Activated T-cell treated with anti-CD3 and anti-CD28 coated beads, Interleukin-2, amount 50 U/mL, for 4 hours (primary cell): Measurements from ENCODE around the gene SLC25A27. TPM values are rescaled to one million over a fixed set of nuclear protein-coding genes. Genes with fewer than 3 reads are reported as not detected.
A peak's percentile ranks its signal among the peaks of the same experiment; 100 is the strongest.

Experiments used
- ATAC-seq, 2 donors: fragments of 200-7000 bp; cut with Tn5 transposase; one replicate each; pipeline ENCODE4 v1.10.0; 2021
- DNase-seq: peaks from one replicate; pipeline ENCODE4 v3.0.0-alpha.2; 2020
- H3K27me3 Mint-ChIP-seq: one replicate; pipeline ENCODE4 v1.8.0; 2021; ENCODE audit warnings: low read depth, mixed read lengths
- H3K36me3 Mint-ChIP-seq: one replicate; pipeline ENCODE4 v1.8.0; 2022; ENCODE audit warnings: mixed read lengths; ENCODE audit not compliant: insufficient read depth
- H3K4me1 Mint-ChIP-seq: one replicate; pipeline ENCODE4 v1.8.0; 2021; ENCODE audit warnings: low read depth, mixed read lengths
- H3K4me3 Mint-ChIP-seq: one replicate; pipeline ENCODE4 v1.8.0; 2021; ENCODE audit warnings: mild to moderate bottlenecking, moderate library complexity, mixed read lengths
- H3K9me3 Mint-ChIP-seq: one replicate; pipeline ENCODE4 v1.8.0; 2021; ENCODE audit warnings: mixed read lengths
- total RNA-seq, 3 donors: library from RNA; stranded (reverse); gene quantifications; one replicate each; pipeline ENCODE4 v1.2.1, GENCODE V29; 2021

The SLC25A27 gene
- total RNA-seq, 3 donors from 2014 or later: 0.30 to 0.35 TPM; not detected in 1

DNA sequence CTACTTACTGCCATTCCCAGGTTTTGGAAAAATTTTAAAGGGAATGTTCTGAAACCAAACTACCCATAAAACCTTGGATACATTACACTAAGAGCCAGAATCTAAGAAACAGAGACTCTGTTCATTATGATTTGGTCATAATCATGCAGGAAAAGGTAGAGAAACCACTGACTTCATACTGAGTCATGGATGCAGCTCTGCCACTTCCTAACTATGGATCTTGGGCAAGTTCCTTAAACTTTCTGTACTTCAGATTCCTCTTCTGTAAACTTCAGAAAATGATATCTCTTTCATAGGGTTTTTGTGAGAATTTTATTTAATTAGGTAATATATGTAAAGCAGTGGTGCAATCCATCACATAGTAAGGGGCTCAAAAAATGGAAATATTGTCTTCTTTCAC lies 62.4 kb downstream of the SLC25A27 start:
- ATAC-seq: no peak
- peaks cover 16% of the 10 kb centered on the region for H3K27me3 Mint-ChIP-seq
- H3K36me3 Mint-ChIP-seq: no peaks in the 10 kb centered on the region
- no peak for DNase-seq
- no peaks in the 10 kb centered on the region for H3K4me1 Mint-ChIP-seq
- no peak overlapping the region for H3K4me3 Mint-ChIP-seq
- no peaks in the 10 kb centered on the region for H3K9me3 Mint-ChIP-seq

GRCh38 chr6:46719099-46719498 lies 66.3 kb downstream of the SLC25A27 start:
- H3K4me3 Mint-ChIP-seq: no peak overlapping the region
- no peaks in the 10 kb centered on the region for H3K9me3 Mint-ChIP-seq
- no peaks in the 10 kb centered on the region for H3K36me3 Mint-ChIP-seq
- ATAC-seq (peak in 1 of 2 donors; percentile 25), DNase-seq (no peak)
- no peaks in the 10 kb centered on the region for H3K4me1 Mint-ChIP-seq
- peaks cover 27% of the 10 kb centered on the region for H3K27me3 Mint-ChIP-seq

- no peaks in the 10 kb centered on the region for H3K4me1 Mint-ChIP-seq
- DNase-seq (no peak), ATAC-seq (no peak)
- no peak overlapping the region for H3K4me3 Mint-ChIP-seq
- H3K27me3 Mint-ChIP-seq: peaks cover 33% of the 10 kb centered on the region
- no peaks in the 10 kb centered on the region for H3K9me3 Mint-ChIP-seq
- H3K36me3 Mint-ChIP-seq: no peaks in the 10 kb centered on the region
Observed at GRCh38 chr6:46720401-46720800, 67.6 kb downstream of the SLC25A27 start.

Other genes with a start within 250 kb of the SLC25A27 start
- gene RCAN2, start 161.5 kb upstream of the SLC25A27 start, total RNA-seq: 1 to 10 TPM in 2 of 3 donors, under 1 TPM in 1; 0.48 to 1.5 (median 1.1) TPM
- not detected for gene CYP39A1, start 157 bp upstream of the SLC25A27 start, total RNA-seq
- gene TDRD6, start 34.9 kb downstream of the SLC25A27 start, total RNA-seq: not detected
- not detected for gene PLA2G7, start 82.4 kb downstream of the SLC25A27 start, total RNA-seq
- gene ANKRD66, start 94.0 kb downstream of the SLC25A27 start, total RNA-seq: not detected
- gene MEP1A, start 140.4 kb downstream of the SLC25A27 start, total RNA-seq: not detected